ENCODE data around the gene TAAR1.
"Not testable (repeated sequence)": the region's sequence is repeated elsewhere in the genome, so short reads cannot be mapped to it uniquely, and the experiment has no call there.

Gene TAAR1, protein sequence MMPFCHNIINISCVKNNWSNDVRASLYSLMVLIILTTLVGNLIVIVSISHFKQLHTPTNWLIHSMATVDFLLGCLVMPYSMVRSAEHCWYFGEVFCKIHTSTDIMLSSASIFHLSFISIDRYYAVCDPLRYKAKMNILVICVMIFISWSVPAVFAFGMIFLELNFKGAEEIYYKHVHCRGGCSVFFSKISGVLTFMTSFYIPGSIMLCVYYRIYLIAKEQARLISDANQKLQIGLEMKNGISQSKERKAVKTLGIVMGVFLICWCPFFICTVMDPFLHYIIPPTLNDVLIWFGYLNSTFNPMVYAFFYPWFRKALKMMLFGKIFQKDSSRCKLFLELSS

GRCh38 chr6:132659082-132659481, at the start of gene TAAR1:
Gene TAAR1, minus strand, starts transcription at chr6:132659182. Its CDS starts 13,179 bp downstream, at chr6:132646003.
- no peak for DNase-seq

- no peak for DNase-seq
Observed at GRCh38 chr6:132708771-132709170, 49.8 kb upstream of the TAAR1 start.

- no peak for DNase-seq
Observed at GRCh38 chr6:132708002-132708401, 49.0 kb upstream of the TAAR1 start.

DNA sequence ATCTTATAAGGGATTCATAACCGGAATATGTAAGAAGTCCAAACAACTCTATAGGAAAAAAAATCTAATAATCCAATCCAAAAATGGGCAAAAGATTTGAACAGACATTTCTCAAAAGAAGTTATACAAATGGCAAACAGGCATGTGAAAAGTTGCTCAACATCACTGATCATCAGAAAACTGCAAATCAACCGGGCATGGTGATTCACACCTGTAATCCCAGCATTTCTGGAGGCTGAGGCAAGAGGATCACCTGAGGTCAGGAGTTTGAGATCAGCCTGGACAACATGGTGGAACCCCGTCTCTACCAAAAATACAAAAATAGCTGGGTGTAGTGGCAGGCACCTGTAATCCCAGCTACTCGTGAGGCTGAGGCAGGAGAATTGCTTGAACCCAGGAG, 47.8 kb upstream of the TAAR1 start:
- not testable (repeated sequence) for DNase-seq

DNA sequence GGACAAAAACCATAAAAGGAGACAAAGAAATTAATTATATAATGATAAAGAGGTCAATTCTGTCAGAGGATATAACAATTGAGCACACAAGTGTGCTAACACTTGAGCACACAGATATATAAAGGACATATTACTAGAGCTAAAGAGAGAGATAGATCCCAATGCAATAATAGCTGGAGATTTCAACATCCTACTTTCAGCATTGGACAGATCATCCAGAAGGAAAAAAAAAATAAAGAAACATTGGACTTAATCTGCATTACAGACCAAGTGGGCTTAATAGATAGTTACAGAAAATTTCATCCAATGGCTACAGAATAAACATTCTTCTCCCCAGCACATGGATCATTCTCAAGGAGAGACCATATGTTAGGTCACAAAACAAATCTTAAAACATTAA, 45.0 kb upstream of the TAAR1 start:
- no peak for DNase-seq

DNA sequence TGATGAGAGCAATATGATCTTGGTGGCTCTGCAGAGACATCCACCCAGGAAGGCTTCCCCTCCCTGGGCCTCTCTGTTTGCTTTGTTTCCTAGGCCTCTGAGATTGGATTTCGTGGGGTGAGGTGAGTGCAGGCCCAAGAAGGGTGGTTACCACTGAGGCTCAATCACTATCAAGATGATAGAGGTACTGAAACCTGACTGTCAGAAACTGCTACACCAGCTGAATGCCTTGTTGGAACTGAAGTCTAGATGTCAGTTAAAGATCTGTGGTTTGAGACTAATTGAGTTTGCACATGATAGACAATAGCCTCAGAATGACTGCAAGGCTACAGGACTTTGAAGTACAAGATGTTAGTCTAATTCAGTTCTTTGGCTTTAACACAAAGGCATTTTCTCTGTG, 39.6 kb upstream of the TAAR1 start:
- no peak for DNase-seq

DNA sequence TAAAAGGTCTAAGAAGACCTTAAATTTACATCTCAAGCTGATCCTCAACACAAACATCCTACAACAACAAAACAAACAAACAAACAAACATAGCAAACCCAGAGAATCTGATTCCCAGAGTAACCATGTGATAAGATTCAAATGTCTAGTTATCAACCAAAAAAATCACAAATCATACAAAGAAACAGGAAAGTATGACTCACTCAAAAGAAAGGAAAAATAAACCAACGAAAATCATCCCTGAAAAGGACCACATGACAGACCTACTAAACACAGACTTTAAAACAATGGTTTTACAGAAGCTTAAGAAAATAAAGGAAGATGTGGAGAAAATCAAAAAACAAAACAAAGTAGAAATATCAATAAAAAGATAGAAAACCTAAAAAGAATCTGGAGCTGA, 36.8 kb upstream of the TAAR1 start:
- no peak for DNase-seq

GRCh38 chr6:132693478-132693877, 34.5 kb upstream of the TAAR1 start:
- no peak for DNase-seq

DNA sequence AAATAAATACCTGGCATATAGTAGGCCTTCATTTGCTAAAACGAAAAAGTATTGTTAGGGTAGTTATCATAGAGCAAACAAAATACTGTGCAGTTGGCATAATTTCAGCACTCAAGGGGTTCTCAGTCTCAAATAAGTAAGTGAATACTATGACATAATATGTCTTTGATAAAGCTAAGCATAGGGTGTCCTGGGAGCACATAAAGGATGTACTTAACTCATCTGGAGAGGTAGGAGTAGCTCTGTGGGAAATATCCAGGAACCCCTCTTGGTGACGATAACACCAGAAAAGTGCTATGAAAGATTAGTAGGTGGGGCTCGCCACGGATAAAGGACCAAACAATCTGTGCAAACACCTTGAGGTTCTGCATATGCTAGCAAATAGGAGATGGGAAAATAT, 31.7 kb upstream of the TAAR1 start:
- no peak for DNase-seq

DNA sequence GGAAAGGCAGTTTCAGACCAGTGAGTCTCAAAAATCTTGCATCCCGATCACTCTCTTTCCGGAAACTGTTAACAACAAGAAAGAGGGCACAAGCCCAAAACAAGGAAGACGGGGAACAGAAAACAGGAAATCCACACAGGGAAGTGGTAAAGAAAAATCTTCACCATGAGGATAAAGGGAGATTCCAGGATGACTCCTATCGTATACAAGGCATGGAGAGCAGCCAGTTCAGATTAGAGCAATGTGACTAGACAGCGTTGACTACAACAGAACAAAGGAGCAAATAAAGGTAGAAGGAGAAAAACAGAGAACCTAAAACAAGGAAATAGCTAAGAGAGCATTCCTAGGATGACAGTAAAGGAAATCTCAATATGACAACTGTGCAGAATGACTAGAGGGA, 28.3 kb upstream of the TAAR1 start:
- no peak for DNase-seq

DNA sequence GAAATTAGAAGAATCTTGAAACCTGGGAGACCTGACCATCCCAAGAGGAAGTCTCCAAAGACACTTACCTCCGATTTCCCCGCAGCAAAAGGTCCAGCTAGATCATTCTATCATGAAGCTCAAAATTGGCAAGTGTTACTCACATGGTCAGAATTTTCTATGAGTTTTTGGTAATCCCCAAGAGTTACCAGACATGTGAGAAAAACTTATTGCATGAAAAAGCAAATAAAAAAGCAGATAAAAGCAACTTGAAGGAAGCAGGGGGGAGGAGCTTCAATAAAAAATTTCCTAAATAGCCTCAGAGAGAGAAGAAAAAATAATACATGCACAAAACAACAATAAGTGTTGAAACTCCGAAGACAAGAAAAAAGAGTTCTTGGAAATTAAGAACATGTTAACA, 27.5 kb upstream of the TAAR1 start:
- no peak for DNase-seq

DNA sequence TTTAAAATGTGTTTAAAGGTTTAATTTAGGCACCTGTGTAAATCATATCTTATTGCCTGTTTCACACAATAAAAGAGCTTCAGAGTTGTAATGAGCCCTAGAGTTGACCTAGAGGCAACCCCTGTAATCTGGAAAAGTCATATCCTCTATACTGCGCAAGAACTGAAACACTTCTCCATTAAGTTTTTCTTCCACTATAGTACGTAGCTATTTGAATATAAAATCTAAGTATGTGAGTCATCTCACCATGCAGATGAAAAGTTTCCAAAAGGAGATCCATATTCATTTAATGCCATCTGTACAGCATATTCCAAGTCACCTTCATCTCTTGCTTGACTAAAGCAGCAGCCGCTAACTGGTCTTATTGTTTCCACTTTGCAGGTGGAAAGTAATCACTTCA, 26.0 kb upstream of the TAAR1 start:
- no peak for DNase-seq

DNA sequence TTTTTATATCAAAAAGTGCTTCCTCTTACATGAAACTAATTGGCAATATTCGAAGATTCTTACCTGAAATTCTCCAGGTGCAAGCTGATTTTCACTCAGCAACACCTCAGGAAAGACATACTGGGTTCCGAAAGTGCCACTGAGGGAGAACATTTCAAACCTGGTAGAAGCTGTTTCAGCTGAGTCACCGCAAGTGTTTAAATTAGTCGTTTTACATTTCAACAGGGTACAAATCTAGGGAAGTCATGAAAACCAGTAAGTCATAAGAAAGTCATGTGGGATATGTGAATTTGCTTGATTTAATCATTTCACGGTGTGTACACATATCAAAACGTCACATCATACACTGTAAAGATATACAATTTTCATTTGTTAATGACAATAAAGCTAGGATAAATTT, 25.3 kb upstream of the TAAR1 start:
- no peak for DNase-seq

GRCh38 chr6:132683543-132683942, 24.6 kb upstream of the TAAR1 start:
- DNase-seq: no peak

DNA sequence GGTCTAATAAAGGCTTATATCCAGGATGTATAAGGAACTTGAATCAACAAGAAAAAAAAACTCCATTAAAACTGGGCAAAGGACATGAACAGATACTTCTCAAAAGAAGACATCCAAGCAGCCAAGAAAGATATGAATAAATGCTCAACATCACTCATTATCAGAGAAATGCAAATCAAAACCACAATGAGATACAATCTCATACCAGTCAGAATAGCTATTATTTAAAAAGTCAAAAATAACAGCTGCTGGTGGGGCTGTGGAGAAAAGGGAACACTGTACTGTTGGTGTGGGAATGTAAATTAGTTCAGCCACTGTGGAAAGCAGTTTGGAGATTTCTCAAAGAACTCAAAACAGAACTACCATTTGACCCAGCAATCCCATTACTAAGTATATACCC, 20.1 kb upstream of the TAAR1 start:
- not testable (repeated sequence) for DNase-seq

- DNase-seq: no peak
Observed at GRCh38 chr6:132675749-132676148, 16.8 kb upstream of the TAAR1 start.

DNA sequence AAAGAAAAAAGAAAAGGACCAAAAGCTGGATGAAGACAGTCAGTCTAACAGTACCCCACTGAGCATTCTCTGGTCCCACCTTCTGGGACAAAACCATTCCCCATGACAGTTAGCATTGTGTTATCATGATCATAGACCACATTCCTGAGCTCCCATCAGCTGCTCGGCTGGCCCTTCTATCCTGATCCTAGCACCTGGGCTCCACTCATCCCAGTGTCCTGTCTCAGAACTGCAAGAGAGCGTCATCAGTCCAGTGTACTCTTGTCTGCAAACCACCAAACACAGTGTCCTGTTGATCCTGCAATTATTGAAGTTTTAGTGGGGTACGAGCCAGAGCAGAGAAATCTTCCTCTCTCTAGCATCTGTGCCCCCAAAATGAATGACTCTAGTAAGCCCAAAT, 16.0 kb upstream of the TAAR1 start:
- no peak for DNase-seq

DNA sequence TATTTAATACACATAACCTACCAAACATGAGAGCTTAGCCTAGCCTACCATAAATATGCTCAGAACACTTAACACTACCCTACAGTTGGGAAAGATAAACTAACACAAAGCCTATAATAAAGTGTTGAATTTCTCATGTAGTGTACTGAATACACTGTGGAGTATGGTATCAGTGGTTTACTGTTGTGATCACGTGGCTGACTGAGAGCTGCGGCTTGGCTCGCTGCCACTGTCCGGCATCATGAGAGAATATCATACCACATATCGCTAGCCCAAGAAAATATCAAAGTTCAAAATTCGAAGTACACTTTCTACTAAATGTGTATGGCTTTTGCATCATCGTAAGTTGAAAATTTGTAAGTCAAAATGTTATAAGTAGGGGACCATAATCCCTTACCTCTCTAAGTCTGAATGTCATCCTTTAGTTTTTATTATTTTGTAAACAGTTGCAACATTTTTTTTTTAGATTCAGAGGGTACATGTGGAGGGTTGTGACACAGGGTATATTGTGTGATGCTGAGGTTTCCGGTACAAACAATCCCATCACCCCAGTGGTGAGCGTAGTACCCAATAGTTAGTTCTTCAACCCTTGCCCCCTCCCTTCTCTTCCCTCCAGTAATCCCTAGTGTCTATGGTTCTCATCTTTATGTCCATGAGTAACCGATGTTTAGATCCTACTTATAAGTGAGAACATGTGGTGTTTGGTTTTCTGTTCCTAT, 14.6 kb upstream of the TAAR1 start:
- no peak for DNase-seq

- no peak for DNase-seq
Observed at GRCh38 chr6:132671295-132671694, 12.3 kb upstream of the TAAR1 start.

- no peak for DNase-seq
Observed at GRCh38 chr6:132669690-132670291, 10.8 kb upstream of the TAAR1 start.

- no peak for DNase-seq
Observed at GRCh38 chr6:132666118-132666517, 7.1 kb upstream of the TAAR1 start.

DNA sequence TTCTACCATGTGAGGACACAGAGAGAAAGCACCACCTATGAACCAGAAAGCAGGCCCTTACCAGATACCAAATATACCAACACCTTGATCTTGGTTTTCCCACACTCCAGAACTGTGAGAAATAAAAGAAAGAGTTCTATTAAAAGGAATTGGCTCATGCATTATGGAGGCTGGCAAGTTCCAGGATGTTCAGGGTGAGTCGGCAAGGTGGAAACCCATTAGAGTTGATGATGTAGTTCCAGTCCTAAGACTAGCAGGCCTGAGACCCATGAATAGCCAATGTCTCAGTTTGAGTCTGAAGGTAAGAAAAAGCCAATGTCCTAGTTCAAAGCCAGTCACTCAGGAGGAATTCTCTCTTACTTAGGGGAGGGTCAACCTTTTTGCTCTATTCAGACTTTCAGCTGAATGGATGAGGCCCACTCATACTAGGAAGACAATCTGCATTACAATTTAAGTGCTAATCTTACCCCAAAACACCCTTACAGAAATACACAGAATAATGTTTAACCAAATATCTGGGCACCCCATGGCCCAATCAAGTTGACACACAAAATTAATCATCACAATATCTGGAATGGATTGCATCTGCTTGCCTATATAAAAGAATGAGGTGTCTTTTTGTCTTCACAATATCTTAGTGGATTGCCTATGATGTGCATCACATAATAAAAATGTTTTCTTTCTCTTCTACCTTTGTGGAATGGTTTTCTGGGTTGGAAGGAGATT, 5.5 kb upstream of the TAAR1 start:
- no peak for DNase-seq

DNA sequence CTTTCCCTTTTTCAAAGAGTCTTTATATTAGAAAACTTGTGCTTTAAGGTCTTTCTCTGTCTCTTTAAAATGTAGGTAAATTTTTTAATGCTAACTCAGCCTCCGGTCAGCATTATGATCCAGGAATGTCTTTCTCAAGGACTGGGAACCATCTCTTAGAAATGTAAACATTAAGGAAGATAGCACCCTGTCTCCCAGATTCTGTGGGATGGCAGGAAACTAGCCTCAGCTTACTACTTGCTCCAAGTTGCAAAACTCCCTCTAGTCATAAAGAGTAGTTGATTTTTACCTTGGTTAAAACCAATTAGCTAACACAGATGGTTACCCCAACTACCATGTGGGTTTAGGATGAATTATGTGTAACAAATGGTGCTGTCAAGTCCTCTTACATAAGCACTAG, 4.7 kb upstream of the TAAR1 start:
- DNase-seq: no peak

DNA sequence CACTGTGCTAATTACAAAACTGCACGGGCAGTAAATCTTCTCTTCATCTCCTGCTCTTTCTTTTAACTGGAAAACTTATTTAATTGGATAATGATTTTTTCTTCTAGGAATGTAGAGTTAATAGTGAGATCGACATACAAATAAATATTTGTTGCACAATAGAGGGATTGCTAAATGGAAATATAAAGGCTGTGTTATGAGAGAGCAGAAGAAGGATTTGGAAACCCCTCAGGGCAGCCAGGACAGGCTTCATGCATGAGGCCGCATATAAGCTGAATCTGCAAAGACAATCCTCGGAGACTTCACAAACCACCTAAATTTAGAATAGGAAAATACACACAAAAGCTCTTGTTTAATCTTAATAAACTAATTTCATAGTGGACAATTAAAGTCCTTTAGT, 2.9 kb upstream of the TAAR1 start:
- no peak for DNase-seq
